Uterus (tissue), 4 donors: ENCODE results near the gene GABARAPL1. TPM values are rescaled to one million over a fixed set of nuclear protein-coding genes. Genes with fewer than 3 reads are reported as not detected.
"Not testable (repeated sequence)": the region's sequence is repeated elsewhere in the genome, so short reads cannot be mapped to it uniquely, and the experiment has no call there.

Experiments
- DNase-seq, 2 donors: peaks; one replicate each; pipeline ENCODE4 v3.0.0-alpha.2; 2019 to 2020
- H3K27ac ChIP-seq, 2 donors: fragments of 200-600 bp; sonication (generic); 1 replicate in 1 of 2; 2 replicates in 1 of 2; pipeline ENCODE4 v1.5.1; 2016 to 2018
- H3K27me3 ChIP-seq, 2 donors: fragments of 200-600 bp; sonication (generic); one replicate each; pipeline ENCODE4 v1.5.1; 2018 to 2019; ENCODE audit warnings: control low read depth in 1 of 2
- H3K36me3 ChIP-seq, 2 donors: fragments of 200-600 bp; sonication (generic); one replicate each; pipeline ENCODE4 v1.5.1; 2019; ENCODE audit warnings: control low read depth in 1 of 2
- H3K4me1 ChIP-seq, 2 donors: fragments of 200-600 bp; sonication (generic); one replicate each; pipeline ENCODE4 v1.5.1; 2018 to 2019; ENCODE audit warnings: control low read depth in 1 of 2
- H3K4me3 ChIP-seq, 2 donors: fragments of 200-600 bp; sonication (generic); 1 replicate in 1 of 2; 2 replicates in 1 of 2; pipeline ENCODE4 v1.5.1; 2018 to 2019; ENCODE audit warnings: mild to moderate bottlenecking in 1 of 2
- H3K9me3 ChIP-seq, 2 donors: fragments of 200-600 bp; sonication (generic); one replicate each; pipeline ENCODE4 v1.5.1; 2019; ENCODE audit warnings: control low read depth in 1 of 2
- CTCF ChIP-seq, 4 experiments: fragments of 200-600 bp in 2 of 4; fragments of 450-650 bp in 2 of 4; sonication (generic) in 2 of 4; IDR thresholded peaks; one replicate each; pipeline ENCODE4 v1.5.1; 2016 to 2019; ENCODE audit warnings: antibody characterized with exemption in 4 of 4, mild to moderate bottlenecking in 2 of 4, moderate library complexity in 1 of 4
- POLR2A ChIP-seq, 2 donors: fragments of 450-650 bp; IDR thresholded peaks; one replicate each; pipeline ENCODE4 v1.6.1; 2016; ENCODE audit warnings: antibody characterized with exemption in 2 of 2, mild to moderate bottlenecking in 1 of 2, moderate library complexity in 1 of 2
- intact Hi-C: fragments of 100-400 bp; cut with DNase I; formaldehyde crosslinking; loops from one replicate; pipeline ENCODE4 v1.15.1; 2023; ENCODE audit warnings: low total_unique reads
- total RNA-seq, 4 donors: library from RNA; depleted of rRNA in 3 of 4; stranded (reverse); fragments of >200 nt in 3 of 4; gene quantifications; one replicate each; pipeline versions ENCODE4 v1.1.0 to v1.2.4, GENCODE V29; 2014 to 2023
- donor health status: DM: yes; HTN: yes; CAD: no.

The GABARAPL1 gene
- total RNA-seq, 4 donors from 2014 or later = 42.9 to 216 (median 62.7) TPM

GRCh38 chr12:10221846-10222245 lies 9.2 kb downstream of the GABARAPL1 start:
- no peaks in the 10 kb centered on the region for H3K9me3 ChIP-seq
- H3K27ac ChIP-seq = no peak overlapping the region
- no peak overlapping the region for H3K4me3 ChIP-seq
- TF ChIP-seq CTCF (IDR thresholded peaks at IDR 0.05) (no peak), POLR2A (IDR thresholded peaks at IDR 0.05) (no peak)
- H3K4me1 ChIP-seq = peaks cover 0 to 5% of the 10 kb centered on the region in 2 donors
- intact Hi-C loops = no loop called here
- DNase-seq = no peak
- no peaks in the 10 kb centered on the region for H3K36me3 ChIP-seq
- no peaks in the 10 kb centered on the region for H3K27me3 ChIP-seq

GRCh38 chr12:10223208-10223607 lies 10.5 kb downstream of the GABARAPL1 start:
- DNase-seq = no peak
- intact Hi-C loops = no loop called here
- no peaks in the 10 kb centered on the region for H3K36me3 ChIP-seq
- no peaks in the 10 kb centered on the region for H3K27me3 ChIP-seq
- no peaks in the 10 kb centered on the region for H3K4me1 ChIP-seq
- no peak overlapping the region for H3K27ac ChIP-seq
- no peak overlapping the region for H3K4me3 ChIP-seq
- no peak for TF ChIP-seq POLR2A (IDR thresholded peaks at IDR 0.05)
- TF ChIP-seq CTCF (IDR thresholded peaks at IDR 0.05) = no peak
- H3K9me3 ChIP-seq = no peaks in the 10 kb centered on the region

GRCh38 chr12:10225426-10225825 lies 12.7 kb downstream of the GABARAPL1 start:
- H3K4me1 ChIP-seq, H3K4me3 ChIP-seq, H3K27ac ChIP-seq, intact Hi-C loops, DNase-seq, H3K27me3 ChIP-seq, H3K36me3 ChIP-seq, H3K9me3 ChIP-seq: not testable (repeated sequence)

GRCh38 chr12:10226086-10226485 lies 13.4 kb downstream of the GABARAPL1 start:
- DNase-seq = no peak
- intact Hi-C loops = no loop called here
- TF ChIP-seq CTCF (IDR thresholded peaks at IDR 0.05) (no peak), POLR2A (IDR thresholded peaks at IDR 0.05) (no peak)

GRCh38 chr12:10226731-10227130 lies 14.1 kb downstream of the GABARAPL1 start:
- Histone ChIP-seq H3K9me3 (no peaks in the 10 kb centered on the region), H3K4me1 (no peaks in the 10 kb centered on the region), H3K36me3 (no peaks in the 10 kb centered on the region), H3K27ac (no peak overlapping the region), H3K4me3 (no peak overlapping the region), H3K27me3 (no peaks in the 10 kb centered on the region)
- intact Hi-C loops = no loop called here
- DNase-seq = no peak
- TF ChIP-seq POLR2A (IDR thresholded peaks at IDR 0.05) (no peak), CTCF (IDR thresholded peaks at IDR 0.05) (no peak)

More at GRCh38 chr12:10226086-10226485, 13.4 kb downstream of the GABARAPL1 start:
- H3K36me3 ChIP-seq = no peaks in the 10 kb centered on the region
- no peak overlapping the region for H3K27ac ChIP-seq
- H3K4me1 ChIP-seq = no peaks in the 10 kb centered on the region
- no peaks in the 10 kb centered on the region for H3K9me3 ChIP-seq
- H3K4me3 ChIP-seq = no peak overlapping the region
- H3K27me3 ChIP-seq = no peaks in the 10 kb centered on the region

- H3K9me3 ChIP-seq = no peaks in the 10 kb centered on the region
- intact Hi-C loops = no loop called here
- H3K4me1 ChIP-seq = no peaks in the 10 kb centered on the region
- H3K27ac ChIP-seq = no peak overlapping the region
- no peak for DNase-seq
- H3K36me3 ChIP-seq = no peaks in the 10 kb centered on the region
- H3K27me3 ChIP-seq = no peaks in the 10 kb centered on the region
- no peak overlapping the region for H3K4me3 ChIP-seq
- TF ChIP-seq CTCF (IDR thresholded peaks at IDR 0.05) (no peak), POLR2A (IDR thresholded peaks at IDR 0.05) (no peak)
These were observed 15.0 kb downstream of the GABARAPL1 start for GRCh38 chr12:10227648-10228047.
